GM12872 (cell line): ENCODE measurements around the gene CRYBB1.

ENCODE experiments used
- CTCF ChIP-seq: IDR thresholded peaks from 3 replicates; pipeline ENCODE4 v1.5.1; 2011; ENCODE audit warnings: low read depth, mild to moderate bottlenecking, low read length, moderate library complexity; ENCODE audit not compliant: insufficient read depth

The CRYBB1 gene

GRCh38 chr22:26589367-26589844, 28.4 kb downstream of the CRYBB1 start:
- TF ChIP-seq CTCF, result no peak

DNA sequence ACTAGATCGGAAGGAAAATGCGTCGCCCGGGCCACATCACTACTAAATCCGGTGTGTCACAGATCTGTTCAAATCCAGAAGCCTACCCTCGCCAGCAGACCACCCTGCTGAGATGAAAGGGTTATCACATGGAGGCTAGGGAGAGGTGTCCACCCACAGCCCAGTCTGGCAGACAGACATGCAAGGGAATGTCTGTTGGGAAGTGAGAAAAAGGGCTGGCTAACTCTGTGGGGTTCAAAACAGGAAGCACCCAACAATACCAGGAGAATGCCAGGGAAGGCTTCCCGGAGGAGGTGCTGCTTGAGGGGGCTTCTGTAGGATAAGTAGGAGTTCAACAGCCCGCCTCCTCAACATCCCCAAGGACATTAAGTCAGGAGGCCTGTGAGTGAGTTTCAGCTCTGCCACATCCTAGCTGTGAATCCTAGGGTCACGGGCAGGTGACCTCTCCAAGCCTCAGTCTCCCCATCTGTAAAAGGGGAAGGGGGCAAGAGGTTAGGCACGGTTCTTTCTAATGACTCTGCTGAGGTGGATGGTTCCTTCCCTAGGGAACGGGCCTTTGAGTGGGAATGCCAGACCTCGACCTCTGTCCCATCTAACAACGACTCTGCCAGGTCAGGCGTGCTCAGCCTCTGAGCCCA, 29.0 kb downstream of the CRYBB1 start:
- TF ChIP-seq CTCF, result no peak

DNA sequence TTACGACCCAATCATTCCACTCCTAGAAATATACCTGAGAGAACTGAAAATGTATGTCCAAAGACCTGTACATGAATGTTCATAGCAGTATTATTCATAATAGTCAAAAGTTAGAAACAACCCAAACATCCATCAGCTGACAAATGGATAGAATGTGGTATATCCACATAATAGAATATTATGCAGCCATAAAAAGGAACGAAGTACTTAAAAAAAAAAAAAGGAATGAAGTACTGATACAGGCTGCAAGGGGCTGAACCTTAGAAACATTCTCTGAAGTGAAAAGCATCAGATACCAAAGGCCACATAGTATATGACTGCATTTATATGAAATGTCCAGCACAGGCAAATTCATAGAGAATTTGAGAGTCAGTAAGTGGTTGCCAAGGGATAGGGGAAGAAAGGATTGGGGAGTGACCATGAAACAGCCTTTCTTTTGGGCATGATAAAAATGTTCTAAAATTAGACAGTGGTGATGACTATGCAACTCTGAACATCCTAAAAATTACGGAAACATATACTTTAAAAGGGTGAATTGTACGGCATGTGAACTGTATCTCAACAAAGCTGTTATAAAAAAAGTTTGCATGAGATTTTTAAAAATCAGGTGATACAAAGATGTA, 29.7 kb downstream of the CRYBB1 start:
- TF ChIP-seq CTCF, result no peak

DNA sequence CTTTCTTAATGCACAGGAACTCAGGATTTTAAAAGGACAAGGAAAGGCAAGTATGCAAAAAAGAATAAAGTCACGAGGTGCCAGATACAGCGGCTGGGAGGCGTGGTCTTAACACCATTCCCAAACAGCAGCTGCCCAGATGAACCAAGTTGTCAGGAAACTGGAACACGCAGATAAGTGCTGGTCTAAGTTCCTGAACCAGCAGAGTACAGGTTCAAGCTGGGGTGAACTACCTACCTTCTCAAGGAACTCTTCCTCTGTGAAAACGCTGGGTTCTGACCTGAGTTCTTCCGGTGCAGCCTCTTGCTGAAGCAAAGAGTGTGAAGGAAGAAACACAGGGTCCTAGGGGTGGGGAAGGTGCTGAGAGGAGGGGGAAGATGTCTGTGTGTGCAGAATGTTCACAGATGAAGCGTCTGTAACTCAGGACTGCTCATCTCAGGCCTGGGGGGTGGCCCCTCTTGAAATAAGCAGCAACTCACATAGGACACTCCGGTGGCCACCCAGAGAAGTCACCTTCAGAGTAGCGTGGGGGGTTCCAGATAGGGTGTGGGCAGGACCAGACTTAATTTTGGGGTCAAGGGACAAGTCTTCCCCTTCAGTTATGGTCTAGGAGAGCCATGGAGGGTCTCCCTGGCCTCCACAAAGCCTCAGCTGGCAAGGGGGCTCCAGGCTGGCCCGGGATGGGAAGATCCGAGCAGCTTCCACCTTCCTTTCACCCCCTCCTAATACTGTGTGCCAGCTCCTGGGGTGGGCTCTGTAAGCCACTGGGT, 31.1 kb downstream of the CRYBB1 start:
- TF ChIP-seq CTCF, result no peak

DNA sequence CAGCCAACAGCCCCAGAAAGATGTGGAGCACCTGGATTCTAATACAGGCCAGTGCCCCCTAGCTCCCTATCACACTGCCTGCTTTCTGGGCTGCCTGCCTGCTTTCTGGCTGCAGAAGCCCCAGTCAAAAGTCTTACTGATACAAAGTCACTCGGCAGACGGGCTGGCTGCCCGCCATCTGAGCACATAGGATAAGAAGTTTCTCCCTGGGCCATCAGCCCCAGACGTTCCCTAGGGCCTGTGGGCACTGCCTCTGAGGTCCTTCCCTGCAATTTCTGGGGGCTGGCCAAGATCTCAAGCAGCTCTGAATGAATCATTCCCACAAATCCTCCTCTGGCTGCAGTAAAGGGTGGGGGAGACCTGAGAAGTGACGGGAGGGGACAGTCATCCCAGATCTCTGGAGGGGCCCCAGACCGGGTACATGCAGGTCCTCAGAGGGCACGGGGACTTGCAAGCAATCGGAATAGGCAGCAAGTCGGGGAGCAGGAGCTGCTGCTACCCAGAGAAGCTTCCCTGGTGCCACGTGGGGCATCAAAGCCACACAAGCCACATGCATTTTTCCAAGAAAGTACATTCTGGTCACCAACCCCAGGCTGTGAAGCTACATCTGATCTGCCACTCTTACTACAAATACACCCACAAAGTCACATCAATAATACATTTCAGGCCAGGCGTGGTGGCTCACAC, 32.6 kb downstream of the CRYBB1 start:
- no peak for TF ChIP-seq CTCF

DNA sequence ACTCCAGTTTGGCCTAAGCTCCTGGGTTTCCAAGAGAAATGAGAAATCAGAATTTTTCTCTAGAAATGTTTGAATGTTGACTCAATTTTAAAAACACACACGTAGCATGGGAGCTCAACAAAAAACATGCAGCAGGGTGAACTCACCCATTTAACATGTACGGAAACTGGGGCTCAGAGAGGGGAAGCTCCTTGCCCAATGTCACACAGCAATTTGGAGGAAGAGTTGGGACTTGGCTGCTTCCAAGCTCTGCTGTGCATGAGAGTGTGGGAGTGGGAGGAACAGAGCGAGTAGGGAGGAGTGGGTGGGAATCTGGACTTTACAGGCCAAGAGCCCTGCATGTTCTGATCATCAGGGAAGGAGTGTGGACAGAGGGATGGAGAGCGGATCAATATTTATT, 33.8 kb downstream of the CRYBB1 start:
- no peak for TF ChIP-seq CTCF

DNA sequence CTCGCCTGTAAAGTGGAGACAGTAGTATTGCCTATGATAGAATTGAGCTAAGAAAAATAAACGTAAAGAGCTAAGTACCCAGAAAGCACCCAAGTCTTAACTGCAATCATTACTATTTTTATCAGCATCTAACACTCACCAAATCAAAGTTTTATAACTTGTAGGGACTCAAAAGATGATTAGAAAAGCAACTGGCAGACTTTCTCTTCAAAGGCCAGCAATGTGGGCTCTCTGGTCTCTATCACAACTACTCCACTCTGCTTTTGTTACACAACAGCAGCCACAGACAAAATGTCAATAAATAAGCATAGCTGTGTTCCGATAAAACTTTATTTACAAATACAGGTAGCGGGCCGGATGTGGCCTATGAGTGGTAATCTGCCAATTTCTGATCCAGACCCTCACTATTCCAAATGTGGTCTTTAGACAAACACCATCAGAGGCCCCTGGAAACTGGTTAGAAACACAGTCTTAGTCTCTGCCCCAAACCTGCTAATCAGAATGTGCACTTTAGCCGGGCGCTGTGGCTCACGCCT, 36.1 kb downstream of the CRYBB1 start:
- no peak for TF ChIP-seq CTCF
